Measurements from ENCODE around the gene PRKAR2A.

Gene PRKAR2A

DNA sequence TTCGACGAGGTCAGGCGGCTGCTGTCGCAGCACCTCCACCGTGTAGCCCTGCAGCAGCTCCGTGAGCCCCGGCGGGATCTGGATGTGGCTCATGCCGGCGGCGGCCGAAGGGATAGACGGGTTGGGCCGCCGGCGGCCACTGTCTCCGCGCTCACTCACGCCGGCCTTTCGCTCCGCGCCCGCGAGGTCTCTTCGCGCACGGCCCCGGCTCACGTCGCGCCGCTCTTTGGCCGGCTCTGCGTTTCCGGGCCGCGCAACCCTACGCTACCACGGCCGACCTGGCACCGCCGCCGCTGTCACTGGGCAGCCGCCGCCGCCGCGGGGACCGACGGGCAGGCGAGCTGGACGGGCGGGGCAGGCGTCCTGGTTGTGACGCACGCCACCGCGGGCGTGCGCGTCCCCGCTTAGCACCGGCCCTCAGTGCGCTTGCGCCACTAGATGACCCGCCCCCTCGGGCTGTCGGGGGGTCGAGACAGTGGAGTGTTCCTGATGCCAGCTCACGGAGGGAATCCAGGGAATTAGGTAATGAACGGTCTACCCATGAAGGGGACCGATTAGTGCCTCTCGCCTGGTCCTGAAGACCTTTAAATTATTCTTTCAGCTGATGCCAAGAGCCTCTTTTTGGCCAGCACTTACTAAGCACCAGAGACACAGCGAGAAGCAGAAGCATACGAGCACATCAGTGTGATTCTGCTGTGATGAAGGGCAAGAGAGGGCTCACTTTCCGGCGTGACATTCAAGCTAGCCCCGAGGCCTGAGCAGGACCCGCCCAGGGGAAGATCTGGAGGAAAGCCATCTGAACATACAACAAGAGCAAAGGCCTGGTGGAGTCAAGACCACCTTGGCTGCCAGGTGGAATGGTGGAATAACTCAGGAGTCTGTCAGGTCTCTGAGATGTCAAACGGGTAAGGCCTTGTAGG is at the start of gene PRKAR2A:
Gene PRKAR2A, minus strand, starts transcription at position 371 of the 920 bp plus-strand sequence. Its CDS starts 278 bp downstream, at position 93.
- H3K4me3 ChIP-seq (ENCODE audit: low read depth, low read length) = peak within 1 kb of the TSS; percentile 98
- TF ChIP-seq, protein P1, sequence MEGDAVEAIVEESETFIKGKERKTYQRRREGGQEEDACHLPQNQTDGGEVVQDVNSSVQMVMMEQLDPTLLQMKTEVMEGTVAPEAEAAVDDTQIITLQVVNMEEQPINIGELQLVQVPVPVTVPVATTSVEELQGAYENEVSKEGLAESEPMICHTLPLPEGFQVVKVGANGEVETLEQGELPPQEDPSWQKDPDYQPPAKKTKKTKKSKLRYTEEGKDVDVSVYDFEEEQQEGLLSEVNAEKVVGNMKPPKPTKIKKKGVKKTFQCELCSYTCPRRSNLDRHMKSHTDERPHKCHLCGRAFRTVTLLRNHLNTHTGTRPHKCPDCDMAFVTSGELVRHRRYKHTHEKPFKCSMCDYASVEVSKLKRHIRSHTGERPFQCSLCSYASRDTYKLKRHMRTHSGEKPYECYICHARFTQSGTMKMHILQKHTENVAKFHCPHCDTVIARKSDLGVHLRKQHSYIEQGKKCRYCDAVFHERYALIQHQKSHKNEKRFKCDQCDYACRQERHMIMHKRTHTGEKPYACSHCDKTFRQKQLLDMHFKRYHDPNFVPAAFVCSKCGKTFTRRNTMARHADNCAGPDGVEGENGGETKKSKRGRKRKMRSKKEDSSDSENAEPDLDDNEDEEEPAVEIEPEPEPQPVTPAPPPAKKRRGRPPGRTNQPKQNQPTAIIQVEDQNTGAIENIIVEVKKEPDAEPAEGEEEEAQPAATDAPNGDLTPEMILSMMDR (IDR thresholded peaks at IDR 0.05; ENCODE audit: borderline replicate concordance, insufficient read depth, low read depth, low read length) = no peak

DNA sequence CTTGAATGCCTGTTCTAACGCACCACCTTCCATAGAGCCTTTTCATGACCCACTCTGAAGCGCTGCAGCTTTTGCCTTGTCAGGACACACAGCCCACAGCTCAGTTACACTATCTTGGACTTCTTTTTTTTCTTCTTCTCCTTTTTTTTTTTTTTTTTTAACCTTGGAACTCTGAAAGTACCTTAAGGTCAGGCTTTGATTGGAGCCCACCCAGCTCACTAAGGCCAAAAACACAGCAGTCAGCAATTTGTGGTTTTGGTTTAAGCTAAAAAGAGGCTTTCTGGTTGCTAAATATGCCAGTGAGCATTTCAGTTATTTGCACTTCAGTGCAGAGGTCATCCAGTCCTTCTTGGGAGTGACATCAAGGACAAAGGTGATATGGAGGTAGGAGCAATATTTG is 49.3 kb upstream of the PRKAR2A start:
- TF ChIP-seq, protein P1 (IDR thresholded peaks at IDR 0.05; ENCODE audit: borderline replicate concordance, insufficient read depth, low read depth, low read length) = no peak
- no peak overlapping the region for H3K4me3 ChIP-seq (ENCODE audit: low read depth, low read length)

DNA sequence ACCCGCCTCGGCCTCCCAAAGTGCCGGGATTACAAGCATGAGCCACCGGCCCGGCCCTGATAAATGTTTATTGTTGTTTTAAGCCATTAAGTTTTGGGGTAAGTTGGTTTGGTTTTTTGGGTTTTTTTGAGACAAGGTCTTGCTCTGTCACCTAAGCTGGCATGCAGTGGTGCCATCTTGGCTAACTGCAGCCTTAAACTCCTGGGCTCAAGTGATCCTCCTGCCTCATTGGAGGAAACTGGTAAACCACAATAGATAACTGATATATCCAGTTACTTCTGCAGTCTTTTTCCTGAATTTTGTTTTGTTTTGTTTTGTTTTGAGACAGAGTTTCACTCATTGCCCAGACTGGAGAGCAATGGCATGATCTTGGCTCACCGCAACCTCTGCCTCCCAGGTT is 46.8 kb upstream of the PRKAR2A start:
- TF ChIP-seq, protein P1 (IDR thresholded peaks at IDR 0.05; ENCODE audit: borderline replicate concordance, insufficient read depth, low read depth, low read length) = no peak
- H3K4me3 ChIP-seq (ENCODE audit: low read depth, low read length) = no peak overlapping the region

DNA sequence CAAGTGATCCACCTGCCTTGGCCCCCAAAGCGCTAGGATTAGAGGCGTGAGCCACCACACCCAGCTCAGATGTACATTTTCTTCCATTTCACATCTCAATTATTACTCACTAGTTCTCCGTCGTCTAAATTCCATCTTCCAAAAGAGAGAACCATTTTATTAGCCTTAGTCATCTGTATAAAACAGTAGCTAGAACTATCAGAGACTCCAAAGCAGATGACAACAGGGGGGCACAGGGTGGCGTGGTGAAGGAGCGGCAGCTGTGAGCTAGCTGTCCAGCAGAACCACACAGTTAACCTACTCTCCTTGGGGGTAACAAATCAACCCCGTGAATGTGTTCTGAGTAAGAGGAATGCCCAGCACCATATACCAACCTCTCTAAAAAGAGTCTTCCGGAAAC is 43.9 kb upstream of the PRKAR2A start:
- TF ChIP-seq, protein P1 (IDR thresholded peaks at IDR 0.05; ENCODE audit: borderline replicate concordance, insufficient read depth, low read depth, low read length) = no peak

DNA sequence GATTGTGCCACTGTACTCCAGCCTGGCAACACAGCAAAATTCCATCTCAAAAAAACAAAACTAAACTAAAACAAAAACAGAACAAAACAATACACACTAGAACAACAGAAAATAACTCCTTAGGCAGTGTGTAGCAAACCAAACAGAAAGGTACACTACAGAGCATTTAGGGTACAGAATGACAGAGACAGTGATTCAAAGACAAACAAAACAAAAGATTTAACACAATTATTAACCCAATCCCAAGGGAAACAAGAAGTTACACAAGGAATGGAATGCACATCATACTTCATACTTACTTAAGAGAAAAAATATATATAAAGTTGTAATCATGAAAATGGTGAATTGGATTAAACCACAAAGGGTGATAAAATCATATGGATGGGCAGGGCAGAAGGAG is 38.1 kb upstream of the PRKAR2A start:
- TF ChIP-seq, protein P1 (IDR thresholded peaks at IDR 0.05; ENCODE audit: borderline replicate concordance, insufficient read depth, low read depth, low read length) = no peak
- no peak overlapping the region for H3K4me3 ChIP-seq (ENCODE audit: low read depth, low read length)

More for the DNA sequence above, 43.9 kb upstream of the PRKAR2A start:
- no peak overlapping the region for H3K4me3 ChIP-seq (ENCODE audit: low read depth, low read length)

DNA sequence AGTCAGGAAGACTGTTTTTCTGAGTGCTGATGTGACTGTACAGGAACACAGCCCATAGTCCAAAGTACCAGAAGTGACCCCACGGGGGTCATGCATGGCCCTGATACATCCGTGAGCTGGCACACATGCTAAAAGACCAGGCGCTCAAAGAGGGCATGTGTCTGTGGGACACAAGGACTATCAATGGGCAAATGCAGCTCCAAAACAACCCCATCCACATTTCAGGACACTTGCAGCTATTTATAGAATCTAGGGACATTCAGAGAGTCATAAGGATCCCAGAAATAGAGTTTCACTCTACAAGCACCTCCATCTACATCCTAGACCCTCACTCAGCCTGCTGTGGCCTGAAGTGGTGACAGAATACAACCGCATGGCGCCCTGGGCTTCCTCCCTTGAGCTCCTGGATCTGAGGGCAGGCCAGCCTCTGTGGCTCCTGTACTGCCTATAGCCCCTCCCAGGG is 34.0 kb upstream of the PRKAR2A start:
- TF ChIP-seq, protein P1 (IDR thresholded peaks at IDR 0.05; ENCODE audit: borderline replicate concordance, insufficient read depth, low read depth, low read length) = no peak
- H3K4me3 ChIP-seq (ENCODE audit: low read depth, low read length) = no peak overlapping the region

DNA sequence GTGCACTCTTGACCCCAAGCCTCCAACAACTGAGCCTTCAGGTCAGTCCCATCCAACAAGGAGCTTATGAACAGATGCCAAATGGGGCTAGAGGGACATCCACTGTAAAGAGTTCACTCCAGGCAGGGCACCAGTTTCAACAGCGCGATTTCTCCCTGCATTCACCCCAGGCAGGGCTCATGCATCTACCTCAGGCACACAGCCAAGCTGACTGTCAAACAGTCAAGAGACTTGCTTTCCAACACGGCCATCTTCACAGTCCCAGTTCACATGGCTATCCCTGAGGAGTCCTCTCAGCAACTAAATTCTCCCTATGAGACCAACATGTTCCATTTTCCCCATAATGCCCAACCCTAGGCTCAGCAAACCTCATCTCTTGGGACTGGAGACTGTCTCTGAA is 33.3 kb upstream of the PRKAR2A start:
- no peak overlapping the region for H3K4me3 ChIP-seq (ENCODE audit: low read depth, low read length)
- TF ChIP-seq, protein P1 (IDR thresholded peaks at IDR 0.05; ENCODE audit: borderline replicate concordance, insufficient read depth, low read depth, low read length) = no peak

Measured in GM12875 (cell line).